Activated T-helper 9 cell treated with anti-CD3 and anti-CD28 coated beads, Interleukin-2, amount 50 U/mL, for 16 hours (primary cell): ENCODE results near the gene OS9.

Source experiments
- DNase-seq: peaks from one replicate; pipeline ENCODE4 v3.0.0-alpha.2; 2020; ENCODE audit warnings: low read depth

Gene OS9

DNA sequence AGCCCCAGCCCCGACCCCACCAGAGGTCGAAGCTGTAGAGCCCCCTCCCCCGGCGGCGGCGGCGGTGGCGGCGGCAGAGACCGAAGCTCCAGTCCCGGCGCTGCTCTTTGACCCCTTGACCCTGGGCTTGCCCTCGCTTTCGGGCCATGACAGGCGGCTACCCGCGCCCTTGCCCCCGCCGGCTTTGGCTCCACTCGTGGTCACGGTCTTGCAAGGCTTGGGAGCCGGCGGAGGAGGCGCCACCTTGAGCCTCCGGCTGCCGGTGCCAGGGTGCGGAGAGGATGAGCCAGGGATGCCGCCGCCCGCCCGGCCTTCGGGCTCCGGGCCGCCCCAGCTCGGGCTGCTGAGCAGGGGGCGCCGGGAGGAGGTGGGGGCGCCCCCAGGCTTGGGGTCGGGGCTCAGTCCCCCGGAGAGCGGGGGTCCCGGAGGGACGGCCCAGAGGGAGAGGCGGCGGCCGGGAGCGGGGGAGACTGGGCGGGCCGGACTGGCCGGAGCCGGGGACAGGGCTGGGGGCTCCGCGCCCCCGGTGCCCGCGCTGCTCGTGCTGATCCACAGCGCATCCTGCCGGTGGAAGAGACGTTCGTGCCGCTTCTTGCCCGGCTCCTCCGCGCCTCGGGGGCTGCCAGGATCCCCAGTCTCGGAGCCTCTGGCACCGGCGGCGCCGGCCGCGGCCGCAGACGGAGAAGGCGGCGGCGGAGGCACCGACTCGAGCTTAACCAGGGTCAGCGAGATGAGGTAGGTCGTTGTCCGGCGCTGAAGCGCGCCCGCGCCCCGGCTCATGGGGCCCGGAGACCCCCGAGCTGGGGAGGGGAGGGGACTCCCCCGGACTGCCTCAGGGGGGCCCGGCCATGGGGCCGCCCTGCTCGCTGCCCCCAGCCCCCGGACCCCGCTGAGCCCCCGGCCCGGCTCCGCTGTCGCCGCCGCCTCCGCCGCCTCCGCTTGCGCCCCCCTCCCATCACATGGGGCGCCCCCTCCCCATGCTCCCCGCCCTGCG, 43.8 kb downstream of the OS9 start:
- no peak for DNase-seq

DNA sequence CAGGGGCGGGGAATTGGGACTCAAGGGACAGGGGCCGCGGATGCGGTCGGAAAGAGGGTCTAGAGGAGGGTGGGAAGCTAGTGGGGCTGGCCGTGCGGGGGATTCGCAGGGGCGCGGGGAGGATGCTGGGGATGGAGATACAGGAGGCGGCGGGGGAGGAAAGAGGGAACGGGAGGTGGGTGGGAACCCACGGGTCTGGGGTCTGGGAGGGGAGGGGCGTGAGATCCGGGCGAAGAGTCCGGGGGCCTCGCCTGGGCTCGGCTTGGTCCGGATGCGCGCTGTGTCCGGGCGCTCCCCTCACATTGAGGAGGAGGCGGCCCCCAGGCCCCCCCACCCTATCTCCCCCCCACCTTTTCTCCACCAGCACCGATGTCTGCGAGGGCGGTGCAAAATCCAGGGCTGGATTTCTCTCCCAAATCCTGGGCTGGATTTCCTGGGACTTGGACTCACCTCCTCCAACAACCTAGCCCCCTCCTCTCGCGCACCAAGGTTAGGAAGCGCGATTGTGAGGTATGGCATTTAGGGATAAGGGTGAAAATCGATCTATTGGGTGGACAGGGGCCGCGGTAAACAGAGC, 44.8 kb downstream of the OS9 start, which contains the start of gene AGAP2:
Gene AGAP2, minus strand, starts transcription at position 82 of the 577 bp plus-strand sequence. CDS start 496 bp downstream, outside the sequence.
- no peak for DNase-seq

DNA sequence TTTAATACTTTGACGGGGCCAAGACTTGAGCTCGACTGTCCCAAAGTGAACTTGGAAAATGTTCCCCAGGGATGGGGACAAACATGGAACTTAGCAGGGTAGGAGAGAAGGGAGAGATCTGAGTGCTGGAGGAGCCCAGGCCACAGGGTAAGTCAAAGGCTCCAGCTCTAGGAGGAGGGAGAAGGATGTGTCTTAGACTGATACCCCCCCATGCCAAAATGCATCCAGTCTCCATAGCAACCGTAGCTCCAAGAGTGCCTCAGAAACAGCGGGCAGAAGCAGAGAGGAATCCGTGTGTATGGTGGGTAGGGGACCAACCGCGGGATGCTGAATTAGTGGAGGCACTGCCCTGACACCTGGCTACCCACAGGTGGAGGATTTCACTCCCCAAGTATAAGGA, 45.5 kb downstream of the OS9 start:
- DNase-seq: no peak

DNA sequence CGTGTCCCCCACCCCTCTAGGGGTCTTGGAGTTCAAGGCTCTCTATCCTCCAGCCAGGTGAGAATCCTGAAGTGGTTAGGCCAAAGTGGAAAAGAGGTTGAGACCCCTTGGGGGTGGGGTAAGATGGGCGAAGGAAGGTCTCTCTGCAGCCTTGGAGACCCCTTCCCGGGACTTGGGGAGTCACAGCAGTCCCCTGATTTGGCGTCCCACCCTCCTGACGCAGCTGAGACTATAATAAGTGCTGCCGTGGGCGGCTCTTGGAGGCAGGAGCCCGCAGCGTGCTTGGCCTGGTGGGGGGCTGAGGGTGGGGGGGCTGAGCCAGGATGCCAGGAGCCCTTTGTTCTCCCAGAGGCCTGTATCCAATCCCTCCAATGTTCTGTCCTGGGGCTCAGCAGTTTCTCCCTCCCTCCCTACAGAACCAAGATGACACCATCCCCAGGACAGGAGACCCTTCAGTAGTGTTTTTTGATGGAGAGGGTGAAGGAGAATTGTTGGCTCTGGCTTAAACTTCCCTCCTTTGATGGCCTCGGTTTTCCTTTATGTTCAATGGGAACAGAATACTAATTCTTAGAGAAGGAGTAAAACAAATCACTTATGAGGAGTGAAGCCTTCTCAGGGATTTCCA, 46.1 kb downstream of the OS9 start:
- DNase-seq: no peak

DNA sequence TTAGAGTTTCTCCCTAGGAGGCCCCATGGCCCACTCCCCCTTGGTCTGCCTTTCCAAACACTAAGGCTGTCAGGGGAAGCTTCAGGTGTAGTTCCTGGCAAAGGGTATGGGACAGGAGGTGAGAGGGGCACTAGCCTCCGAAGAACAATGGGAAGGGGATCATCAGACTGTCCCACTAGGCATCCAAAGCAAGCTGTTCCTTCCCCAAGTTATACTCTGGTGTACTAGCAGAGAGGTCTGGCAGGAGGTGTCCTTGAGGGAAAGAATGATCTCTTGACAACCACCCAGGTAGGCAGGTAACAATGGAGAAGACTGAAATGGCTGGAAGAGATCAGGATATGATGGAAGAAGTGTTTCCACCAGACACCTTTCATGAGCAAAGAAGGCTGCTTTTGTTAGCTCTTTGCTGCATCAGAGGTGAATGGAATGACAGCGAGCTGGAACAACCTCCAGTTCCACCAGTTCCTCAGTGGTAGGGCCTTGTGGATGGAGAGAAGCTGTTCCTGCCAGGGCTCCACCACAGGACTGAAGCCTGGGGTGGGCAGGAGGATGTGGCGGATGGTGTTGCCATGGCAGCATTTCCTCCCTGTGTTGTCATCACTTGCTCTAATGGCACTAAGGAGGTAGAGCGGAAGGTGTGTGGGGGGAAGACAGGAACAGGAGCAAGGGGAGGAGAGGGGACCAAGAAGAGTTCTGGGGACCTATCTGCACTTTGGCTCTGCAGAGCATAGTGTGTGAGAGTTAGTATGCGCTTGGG, 46.9 kb downstream of the OS9 start:
- peak; percentile 59 for DNase-seq

DNA sequence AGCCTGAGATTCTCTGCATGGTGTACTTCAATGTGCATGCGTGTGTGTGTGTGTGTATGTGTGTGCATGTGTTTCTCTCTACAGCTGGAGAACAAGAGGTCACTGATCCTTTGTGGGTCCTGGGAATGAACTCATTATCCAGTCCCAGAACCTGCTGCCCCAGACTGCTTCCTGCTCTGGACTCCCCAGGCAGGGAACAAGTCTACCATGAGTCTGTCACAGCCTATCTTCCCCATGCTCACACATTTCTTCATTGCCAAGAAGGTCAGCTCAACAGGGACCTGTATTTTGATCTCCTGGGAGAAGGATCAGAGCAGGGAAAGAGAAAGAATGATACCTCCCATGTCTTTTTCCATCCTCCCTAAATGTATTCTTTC, 47.5 kb downstream of the OS9 start:
- no peak for DNase-seq

DNA sequence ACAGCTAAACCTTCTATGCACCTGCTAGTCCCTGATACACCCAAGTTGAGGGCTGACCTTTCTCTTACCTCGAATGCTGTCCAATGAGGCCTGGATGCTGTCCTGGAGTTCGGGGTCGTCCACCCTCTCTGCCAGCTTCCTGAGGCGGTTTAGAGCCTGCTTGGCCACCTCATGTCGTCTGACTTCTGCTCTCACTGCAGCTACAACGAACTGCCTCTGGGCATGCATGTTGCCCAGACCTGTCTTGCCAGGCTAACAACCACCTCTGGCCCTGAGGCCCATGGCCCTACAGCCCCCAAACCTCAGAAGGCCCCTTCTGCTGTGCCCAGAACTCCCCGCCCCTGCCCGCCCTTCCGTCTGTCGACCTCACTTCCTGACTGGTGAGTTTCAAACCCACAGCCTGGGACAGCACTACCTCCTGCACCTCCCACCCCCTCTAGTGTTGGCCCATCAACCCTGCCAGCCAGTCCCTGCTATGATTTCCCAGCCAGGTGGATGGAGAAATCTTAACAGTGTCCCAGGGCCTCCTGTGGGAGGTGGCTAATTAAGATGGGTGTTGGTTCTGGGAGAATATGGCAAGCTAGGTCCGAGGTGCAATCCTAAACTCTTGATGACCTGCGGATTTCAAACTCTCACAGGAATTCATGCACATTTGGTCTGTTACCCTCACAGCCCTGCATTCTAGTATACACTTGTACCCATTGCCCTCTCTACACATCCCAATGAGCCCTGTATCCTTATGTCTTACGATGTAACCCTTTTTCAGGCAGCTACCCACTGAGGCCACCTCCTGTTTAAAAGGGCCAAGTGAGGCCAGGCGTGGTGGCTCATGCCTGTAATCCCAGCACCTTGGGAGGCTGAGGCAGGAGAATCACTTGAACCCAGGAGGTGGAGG, 48.2 kb downstream of the OS9 start:
- DNase-seq: peak; percentile 65

DNA sequence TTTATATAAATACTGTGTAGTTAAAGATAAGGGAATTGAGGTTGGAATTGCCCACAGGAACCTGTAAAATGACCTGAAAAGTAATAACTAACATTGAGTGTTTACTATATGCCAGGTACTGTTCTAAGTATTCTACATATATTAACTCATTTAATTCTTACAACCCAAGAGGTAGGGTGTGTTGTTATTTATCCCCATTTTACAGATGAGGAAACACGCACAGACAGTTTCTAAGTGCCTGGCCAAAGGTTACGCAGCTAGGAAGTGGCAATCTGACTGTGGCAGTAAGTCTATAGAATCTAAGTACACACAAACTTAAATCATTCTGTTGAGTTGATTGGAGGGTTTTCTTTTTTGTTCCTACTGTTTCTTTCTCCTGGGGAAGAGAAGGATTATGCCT, 49.8 kb downstream of the OS9 start:
- DNase-seq: no peak

DNA sequence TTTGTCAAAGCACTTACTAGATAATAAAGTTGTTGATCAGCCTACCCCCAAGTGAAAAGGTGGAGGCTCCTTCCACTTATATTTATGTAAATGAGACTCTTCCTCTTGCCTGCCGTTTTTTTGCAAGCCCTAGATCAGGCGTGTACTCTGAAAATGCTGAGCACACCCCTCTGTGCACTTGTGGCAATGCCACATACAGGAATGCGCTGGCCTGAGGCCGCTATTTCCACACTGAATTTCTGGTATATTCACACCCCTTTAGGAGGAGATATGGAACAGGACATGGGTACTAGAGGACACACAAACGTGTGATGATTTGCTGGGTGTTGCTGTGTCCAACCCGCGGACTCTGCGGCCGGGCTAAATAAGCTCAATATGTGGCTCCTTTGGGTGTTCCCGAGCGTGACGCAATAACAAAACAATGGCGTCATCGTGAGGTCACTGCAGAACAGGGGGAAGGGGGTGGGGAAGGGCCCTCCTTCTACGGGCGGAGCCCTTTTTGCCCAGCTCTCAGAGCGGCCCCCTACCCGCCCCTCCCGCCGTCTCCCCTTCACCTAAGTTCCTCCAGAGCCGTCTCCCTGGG, 50.4 kb downstream of the OS9 start:
- peak; percentile 54 for DNase-seq

DNA sequence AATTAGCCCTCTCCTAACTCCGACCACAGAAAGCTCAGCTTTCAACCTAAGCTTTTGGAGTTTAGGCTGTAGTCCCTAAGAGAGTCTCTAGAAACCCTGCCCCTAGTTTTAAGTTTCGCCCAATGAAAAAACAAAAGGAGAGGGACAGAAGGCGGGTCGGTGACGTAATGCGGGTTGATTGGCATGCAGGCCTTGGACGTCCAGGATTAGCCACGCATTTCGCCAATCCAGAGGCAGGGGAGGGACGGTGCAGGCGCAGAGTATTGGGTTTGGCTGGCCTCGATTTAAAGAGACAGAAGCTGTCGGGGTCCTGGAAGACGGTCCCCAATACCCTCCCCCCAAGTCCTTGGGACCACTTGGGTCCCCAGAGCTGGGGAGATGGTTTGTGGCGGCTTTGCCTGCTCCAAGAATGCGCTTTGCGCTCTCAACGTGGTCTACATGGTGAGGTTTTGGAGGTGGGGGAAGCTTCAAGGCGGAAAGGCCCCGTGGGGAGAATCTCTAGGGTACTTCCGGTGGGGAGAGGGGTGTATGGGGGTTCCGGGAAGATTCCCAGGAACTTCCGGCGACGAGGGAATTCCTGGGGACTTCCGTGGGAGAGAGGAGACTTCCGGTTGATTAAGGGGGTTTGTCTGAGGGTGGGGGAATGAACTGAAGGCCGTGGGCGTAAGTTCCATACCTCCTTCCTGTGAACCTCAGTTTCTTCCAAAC, 51.0 kb downstream of the OS9 start, which contains the start of gene TSPAN31:
Gene TSPAN31, plus strand, starts transcription at position 263 of the 708 bp plus-strand sequence. Its CDS starts 116 bp downstream, at position 379.
- peak; percentile 89 for DNase-seq

DNA sequence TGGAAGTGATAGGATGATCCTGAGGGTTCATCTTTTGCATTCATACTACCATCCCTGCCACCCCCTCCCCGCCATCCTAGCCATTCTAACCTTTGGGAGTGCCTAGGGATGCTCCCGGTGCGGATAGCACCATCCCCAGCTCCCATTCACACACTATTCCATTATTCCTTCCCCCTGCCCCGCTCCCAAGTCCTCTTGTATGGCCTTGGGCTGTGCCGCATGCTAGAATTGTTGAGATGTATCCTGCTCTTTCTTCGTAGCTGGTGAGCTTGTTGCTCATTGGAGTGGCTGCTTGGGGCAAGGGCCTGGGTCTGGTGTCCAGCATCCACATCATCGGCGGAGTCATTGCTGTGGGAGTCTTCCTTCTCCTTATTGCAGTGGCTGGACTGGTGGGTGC, 51.6 kb downstream of the OS9 start:
- no peak for DNase-seq

DNA sequence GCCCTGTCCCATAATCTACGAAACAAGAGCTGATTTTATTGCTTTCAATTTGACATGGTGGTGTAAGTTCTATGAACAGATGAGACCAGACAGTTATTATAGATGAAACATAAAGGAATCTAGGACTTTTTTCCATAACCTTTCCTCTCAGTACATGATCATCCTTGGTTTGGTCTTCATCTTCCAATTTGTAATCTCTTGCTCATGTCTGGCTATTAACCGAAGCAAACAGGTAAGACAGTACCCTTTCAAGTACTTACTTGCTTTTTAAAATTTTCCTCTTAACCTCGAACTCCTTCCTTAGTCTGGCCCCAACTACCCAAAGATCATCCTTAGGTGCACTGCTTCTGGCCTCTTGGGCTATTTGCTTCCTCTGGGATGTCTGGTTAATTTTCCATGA, 52.1 kb downstream of the OS9 start:
- no peak for DNase-seq

DNA sequence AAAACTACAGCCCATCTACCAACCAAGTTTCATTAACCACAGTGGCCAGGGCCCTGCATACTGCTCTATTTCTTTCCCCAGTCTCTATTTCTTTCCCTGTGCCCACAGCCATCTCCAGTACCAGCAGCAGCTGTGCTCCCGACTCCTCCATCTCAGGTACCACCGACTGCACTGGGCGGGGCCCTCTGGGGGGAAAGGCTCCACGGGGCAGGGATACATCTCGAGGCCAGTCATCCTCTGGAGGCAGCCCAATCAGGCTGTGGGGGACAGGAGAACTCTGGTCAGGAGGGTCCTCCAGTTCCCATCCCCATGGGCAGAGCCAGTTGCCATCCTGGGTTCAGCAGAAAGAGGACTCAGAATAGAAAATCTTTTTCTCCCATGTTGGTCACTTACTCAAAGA, 55.1 kb downstream of the OS9 start:
- DNase-seq: no peak

DNA sequence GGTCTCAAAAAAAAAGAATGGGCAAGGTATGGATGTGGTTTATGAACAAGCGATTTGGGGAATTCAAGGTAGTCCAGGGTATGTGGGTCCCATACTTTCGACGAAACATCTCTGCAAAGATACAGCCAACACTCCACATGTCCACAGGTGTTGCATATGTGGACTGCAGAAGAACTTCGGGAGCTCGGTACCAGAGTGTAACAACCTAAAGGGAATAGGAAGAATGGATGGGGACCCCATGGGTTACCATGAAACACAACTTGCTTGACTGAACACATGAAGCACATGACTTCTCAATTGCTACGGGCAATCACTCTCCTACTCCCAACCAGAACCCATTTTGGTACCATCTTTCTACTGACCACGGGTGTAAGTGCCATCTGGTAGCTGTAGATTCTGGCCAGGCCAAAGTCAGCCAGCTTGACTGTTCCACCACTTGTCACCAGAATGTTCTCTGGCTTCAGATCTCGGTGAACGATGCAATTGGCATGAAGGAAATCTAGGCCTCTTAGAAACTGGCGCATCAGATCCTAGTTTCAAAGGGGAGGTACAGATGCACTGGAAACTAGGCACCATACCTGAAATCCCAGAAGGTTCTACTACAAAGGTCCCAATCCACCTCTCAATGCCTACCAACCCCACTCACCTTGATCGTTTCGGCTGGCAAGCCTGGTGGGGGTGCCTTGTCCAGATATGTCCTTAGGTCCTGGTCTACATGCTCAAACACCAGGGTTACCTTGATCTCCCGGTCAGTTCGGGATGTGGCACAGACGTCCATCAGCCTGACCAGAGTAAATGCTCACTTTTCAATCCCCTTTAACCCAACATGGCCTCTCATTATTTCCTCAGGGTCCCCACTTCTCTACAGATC, 56.9 kb downstream of the OS9 start:
- no peak for DNase-seq

DNA sequence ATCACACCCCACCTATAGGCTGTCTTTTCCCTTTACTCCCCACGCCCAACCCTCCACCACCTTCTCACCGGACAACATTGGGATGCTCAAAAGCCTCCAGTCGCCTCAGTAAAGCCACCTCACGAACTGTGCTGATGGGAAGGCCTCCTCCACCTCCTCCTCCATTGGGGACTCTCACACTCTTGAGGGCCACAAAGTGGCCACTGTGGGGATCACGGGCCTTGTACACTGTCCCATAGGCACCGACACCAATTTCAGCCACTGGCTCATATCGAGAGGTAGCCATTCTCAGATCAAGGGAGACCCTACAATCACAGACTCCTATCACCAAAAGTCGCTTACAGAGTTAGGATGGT, 57.5 kb downstream of the OS9 start:
- DNase-seq: no peak

DNA sequence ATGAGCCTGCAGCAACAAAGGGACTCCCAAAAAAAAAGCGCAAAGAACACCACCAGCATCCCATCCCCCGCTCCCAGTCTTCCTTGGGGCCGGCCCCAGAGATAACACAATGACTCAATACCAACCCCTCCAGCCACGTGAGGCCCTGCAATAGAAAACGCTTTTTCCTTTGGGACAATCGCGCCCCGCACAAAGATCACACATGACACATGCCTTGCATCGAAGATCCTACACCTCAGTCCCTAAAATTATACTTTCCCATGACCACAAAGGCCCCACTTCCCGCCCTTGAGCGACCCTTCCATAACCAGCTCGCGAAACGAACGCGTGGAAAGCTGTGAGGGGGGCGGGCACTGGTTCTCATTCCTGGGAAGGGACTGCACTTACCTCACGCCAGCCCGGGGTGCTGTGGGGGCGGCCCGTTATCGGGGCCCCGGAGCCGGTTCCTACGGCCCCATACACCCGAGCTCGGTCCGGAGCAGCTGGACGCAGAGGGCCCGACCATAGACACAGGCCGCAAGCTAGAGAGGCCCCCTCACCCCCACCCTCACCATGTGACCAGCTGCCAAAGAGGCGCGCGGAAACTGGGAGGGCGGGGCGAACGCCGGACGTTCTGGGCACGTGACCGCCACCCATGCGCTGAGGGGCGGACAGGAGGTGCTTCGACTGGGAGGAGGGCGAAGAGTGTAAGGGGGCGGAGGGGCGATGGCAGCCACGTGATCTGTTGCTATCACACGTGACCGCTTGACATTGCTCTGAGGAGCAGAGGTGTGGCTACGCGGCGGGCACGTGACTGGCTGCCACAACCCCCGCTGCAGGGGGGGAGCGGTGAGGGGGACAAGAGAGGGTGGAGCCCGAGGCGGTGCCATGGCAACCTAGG, 58.1 kb downstream of the OS9 start, which contains the start of gene CDK4:
Gene CDK4, minus strand, starts transcription at position 523 of the 880 bp plus-strand sequence. CDS start 593 bp downstream, outside the sequence.
- DNase-seq: peak; percentile 97

DNA sequence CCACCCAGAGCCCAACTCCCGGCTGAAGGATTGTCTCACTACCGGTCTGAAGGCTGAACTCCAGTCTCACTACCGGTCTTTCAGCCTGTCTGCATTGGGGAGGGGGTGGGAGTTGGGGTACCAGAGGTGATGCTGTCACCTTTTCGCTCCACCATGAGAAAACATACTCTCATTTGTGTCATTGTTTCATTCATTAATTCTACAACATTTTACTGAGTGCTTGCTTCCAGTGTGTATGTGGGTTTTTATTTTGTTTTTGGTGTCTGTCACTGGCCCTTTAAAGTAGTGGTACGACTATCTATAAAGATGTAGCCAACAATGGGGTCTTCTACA, 58.7 kb downstream of the OS9 start:
- no peak for DNase-seq

DNA sequence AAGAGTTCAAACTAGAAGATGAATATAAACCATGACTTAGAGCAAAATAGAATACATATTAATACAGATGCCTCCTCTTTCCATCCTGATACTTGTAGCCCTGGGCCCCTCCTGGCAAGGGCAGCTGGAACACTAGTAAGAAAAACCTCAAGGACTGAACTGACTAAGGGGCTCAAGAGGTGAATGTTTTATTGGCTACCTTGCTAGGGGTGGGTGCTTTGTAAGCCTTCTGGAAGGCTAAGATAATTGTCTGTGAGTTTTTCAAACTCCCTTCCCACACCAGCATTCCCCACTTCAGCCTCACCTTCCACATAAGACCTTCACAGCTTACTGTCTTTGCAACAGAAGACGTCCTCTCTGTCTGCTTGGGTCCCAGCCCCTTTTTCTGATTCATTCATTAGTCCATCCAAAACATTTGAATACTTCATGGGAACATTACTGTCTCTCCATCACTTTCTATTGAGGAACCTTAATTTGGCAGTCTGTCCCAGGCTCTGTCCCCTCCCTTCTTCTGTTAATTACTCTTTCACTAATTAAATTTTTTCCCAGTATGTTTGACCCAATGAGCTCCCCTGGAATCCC, 59.9 kb downstream of the OS9 start:
- DNase-seq: no peak
